Retinal pigment epithelial cell (primary cell): ENCODE data around the gene KIRREL1.

ENCODE experiments used
- DNase-seq: peaks from one replicate; pipeline ENCODE4 v3.0.0-alpha.2; 2010; ENCODE audit warnings: low read depth
- H3K4me3 ChIP-seq: 2 replicates; pipeline ENCODE4 v1.5.1; 2011; ENCODE audit warnings: mild to moderate bottlenecking, low read length, control low read depth, moderate library complexity
- CTCF ChIP-seq: conservative IDR thresholded peaks from 2 replicates; pipeline ENCODE4 v1.5.1; 2011; ENCODE audit warnings: low read depth, low read length, control low read depth, inconsistent platforms

Gene KIRREL1

DNA sequence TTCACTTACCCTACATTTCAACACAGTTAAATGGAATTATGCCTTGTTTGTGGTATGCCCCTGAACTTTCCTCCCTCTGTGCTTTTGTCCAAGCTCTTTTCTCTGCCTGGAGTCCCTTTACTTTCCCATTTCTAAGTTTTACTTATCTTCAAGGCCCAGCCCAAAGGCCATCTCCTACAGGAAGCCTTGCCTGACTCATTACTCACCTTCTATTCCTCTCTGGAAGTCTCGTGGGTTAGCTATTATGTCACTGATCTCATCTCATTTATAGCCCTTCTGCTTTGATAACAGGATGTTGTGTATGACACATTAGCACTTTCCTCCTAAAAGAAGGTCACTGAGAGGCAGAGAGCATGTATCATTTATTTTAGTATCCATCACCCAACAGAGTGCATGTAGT lies 108.5 kb downstream of the KIRREL1 start:
- no peak overlapping the region for H3K4me3 ChIP-seq
- no peak for TF ChIP-seq CTCF
- no peak for DNase-seq

GRCh38 chr1:158102881-158103674 lies 109.6 kb downstream of the KIRREL1 start:
- DNase-seq: no peak
- H3K4me3 ChIP-seq: no peak overlapping the region
- no peak for TF ChIP-seq CTCF

- no peak overlapping the region for H3K4me3 ChIP-seq
- DNase-seq: no peak
- no peak for TF ChIP-seq CTCF
Measured at GRCh38 chr1:158103861-158104522, 110.5 kb downstream of the KIRREL1 start.

DNA sequence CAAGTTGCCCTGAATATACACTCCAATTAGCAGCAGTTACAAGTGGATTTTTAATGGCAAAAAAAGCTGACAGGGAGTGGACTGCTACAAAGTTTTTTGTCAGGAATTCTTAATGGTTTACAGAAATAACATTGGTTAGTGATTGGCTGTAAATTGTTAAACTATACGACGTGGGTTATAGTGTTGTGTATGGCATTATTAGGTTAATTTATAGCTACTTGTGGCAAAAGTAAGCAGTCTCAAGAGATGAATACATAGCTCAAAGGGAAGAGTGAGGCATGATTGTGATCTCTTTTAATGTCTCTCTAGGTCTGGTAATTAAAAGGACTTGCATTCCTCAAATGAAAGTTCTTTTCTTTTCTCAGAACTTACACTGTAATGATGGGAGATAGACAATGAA lies 111.4 kb downstream of the KIRREL1 start:
- no peak overlapping the region for H3K4me3 ChIP-seq
- DNase-seq: no peak
- TF ChIP-seq CTCF: no peak

DNA sequence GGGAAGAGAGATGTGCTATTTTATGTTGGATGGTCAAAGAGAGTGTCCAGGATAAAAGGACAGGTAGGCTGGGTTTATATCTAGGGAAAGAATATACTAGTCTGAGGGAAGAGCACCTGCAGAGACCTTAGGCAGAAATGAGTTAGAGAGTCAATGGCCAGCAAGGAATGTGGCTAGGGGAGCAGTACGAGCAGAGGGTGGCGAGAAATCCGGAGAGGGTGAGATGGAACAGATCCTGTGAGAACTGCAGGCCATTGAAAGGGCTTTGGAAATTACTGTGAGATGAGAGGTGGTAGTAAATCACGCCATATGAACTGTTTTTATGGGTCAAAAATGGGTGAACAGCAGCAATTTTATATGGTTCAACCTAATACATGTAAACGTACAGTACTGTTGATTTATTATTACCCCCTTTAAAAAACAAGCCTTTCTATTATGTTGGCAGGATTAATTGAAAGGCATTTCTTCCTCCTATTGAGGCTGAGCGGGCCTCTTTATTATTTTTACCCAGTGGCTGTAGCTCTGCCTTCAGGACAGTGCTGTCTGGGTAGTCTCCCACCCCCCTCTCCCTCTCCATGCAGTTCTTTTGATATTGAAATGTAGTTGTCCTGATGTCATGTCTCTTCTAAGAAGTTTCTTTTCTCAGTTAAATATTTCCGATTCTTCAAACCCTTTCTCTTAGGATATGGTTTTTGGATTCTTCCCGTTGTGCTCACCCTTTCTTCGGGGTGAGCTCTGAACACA lies 112.1 kb downstream of the KIRREL1 start:
- no peak for TF ChIP-seq CTCF
- no peak for DNase-seq
- H3K4me3 ChIP-seq: no peak overlapping the region

DNA sequence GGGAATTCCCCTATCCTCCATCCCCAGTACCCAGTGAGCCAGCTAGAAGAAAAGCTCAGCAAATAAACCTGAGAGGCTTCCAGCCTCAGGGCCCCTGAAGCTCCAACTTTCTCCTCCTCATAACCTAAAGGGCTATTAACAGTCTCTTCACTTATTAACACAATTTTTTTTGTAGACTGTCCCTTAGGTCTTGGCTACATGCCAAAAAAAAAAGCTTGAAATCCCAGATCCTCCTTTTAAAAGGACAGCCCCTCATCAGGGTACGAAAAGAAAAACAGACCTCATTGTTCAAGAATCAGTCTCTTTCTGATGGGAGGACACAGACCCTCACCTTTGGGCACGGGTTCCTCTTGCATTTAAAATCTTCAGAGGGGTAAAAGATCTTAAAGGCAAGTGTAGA lies 114.5 kb downstream of the KIRREL1 start:
- no peak overlapping the region for H3K4me3 ChIP-seq
- TF ChIP-seq CTCF: no peak
- DNase-seq: no peak
